Activated T-helper 1 cell treated with Interleukin-2 at 50 U/mL for 16 hours (primary cell): ENCODE results near the gene GGNBP2.
"Not testable (repeated sequence)": the region's sequence is repeated elsewhere in the genome, so short reads cannot be mapped to it uniquely, and the experiment has no call there.

Source experiments
- DNase-seq: peaks from one replicate; pipeline ENCODE4 v3.0.0-alpha.2; 2020; ENCODE audit warnings: low read depth

Gene GGNBP2

DNA sequence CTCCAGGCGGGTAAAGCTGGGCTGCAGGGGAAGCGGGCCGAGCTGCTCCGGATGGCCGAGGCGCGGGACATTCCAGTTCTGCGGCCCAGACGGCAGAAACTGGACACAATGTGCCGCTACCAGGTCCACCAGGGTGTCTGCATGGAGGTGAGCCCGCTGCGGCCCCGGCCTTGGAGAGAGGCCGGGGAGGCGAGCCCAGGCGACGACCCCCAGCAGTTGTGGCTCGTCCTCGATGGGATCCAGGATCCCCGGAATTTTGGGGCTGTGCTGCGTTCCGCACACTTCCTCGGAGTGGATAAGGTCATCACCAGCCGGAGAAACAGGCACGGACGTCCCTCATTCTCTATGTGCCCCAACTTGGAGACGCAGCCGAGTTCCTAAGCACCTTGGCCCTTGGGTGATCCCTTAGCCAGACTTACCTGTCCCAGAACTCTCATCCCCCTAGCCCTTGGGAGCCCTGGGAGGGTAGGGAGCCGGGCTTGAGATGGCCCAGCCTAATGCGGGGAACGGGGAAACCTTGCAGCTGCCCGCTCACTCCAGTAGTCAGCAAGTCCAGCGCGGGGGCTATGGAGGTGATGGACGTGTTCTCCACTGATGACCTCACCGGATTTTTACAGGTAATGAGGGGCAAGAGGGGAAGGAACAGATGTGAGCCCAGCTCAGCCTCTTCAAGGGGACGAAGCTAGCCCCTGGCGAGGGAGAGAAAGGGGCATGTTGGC lies 57.5 kb downstream of the GGNBP2 start:
- no peak for DNase-seq

DNA sequence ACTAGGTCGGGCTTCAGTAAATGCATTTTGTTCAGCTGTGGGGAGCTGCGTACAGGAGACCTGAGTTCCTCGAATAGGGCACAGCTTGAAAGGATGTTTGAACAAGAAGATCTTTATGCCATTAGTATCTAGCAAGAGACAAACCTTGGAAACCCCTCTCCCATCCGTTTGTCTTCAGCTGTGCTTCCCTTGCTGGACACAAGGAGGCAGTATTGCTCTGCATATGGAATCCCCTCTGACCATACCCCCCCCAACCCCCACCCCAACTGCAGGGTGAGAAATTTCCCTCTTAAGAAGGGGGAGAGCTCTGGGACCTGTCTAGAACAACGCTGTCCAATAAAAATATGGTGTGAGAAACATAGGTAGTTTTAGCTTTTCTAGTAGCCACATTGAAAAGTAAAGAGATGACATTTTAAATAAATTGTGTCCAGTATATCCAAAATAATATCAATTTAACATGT lies 58.2 kb downstream of the GGNBP2 start:
- peak; percentile 22 for DNase-seq

DNA sequence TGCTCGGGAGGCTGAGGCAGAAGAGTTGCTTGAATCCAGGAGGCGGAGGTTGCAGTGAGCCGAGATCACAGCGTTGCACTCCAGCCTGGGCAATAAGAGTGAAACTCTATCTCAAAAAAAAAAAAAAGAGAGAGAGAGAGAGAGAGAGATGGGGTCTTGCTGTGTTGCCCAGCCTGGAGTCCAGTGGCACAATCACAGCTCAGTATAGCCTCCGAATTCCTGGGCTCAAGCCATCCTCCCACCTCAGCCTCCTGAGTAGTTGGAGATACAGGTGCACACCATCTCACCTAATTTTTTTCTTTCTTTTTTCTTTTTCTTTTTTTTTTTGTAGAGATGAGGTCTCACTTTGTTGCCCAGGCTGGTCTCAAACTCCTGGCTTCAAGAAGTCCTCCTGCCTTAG lies 60.3 kb downstream of the GGNBP2 start:
- DNase-seq = not testable (repeated sequence)

DNA sequence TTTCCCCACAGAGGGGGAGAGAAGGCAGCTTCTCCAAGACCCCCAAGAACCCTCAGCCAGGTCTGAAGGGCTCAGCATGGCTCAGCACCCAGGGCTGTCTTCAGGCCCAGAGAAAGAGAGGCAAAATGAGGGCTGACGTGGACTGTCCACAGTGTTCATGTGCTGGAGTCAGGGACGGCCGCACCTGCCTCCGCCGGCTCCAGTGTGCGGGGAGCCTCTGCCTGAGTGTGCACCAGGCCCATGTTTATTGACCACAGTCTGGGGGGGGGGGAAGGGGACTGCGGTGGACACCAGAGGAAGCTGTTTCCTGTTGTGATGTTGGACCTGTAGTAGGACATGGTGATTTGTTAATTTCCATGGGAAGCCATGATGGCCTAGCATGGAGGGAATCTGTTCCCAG lies 63.6 kb downstream of the GGNBP2 start:
- DNase-seq = no peak

DNA sequence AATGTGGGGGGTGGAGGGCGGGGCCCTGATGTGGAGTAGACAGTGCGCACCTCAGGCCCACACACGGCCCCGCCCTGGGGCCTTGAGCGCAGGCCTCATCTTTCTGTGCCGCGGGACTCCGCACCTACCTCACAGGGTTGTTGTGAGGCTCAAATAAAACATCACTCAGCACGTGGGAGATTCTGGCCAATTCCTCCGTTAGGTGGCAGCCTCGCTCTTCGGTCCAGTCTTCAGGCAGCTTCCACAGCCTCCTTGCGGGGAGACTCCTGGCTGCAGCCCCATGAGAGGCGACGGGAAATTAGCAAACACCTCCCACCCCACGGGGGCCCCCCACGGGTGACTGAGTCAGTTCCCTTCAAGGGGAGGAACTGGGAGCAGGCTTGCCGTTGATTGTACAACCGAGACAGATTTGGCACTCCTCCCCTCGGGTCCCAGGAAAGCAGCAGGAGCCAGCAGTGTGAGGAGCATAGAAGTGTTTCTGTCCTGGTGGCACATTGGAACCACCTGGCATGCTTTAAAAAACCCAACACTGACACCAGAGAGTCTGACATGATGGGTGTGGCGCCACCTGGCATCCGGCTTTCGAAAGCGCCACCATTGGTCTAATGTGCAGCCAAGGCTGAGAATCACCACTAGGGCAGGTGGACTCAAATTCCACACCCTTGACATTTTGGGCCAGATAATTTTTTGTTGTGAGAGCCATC lies 64.2 kb downstream of the GGNBP2 start:
- DNase-seq = no peak

DNA sequence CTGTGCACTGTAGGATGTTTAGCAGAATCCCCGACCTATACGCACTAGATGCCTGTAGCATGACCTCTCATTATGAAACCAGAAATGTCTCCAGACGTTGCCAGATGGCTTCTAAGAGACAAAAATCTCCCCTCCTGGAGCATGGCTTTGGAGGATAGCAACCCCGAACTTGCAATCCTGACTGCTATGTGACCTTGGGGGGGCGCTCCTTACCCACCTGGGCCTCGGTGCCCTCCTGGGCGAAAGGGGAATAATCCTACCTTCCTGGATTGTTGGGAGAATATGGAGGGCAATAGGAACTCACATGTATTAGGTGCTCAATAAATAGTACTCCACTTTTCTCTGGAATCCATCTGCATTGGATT lies 64.8 kb downstream of the GGNBP2 start:
- DNase-seq = no peak

DNA sequence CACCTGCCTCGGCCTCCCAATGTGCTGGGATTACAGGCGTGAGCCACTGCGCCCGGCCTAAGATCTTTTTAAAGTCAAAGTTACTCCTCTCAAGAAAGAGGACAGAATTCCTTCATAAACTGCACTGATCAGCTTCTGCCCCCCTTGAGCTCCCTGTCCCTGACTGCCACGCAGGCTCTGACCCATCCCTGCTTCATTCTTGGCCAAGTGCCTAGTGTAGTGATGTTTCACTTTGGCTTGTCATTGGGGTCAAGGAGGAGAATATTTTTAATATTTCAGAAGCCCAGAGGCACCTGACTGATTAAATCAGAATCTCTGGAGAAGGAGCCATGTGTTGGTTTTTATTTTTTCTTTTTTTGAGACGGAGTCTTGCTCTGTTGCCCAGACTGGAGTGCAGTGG lies 65.8 kb downstream of the GGNBP2 start:
- DNase-seq = no peak

DNA sequence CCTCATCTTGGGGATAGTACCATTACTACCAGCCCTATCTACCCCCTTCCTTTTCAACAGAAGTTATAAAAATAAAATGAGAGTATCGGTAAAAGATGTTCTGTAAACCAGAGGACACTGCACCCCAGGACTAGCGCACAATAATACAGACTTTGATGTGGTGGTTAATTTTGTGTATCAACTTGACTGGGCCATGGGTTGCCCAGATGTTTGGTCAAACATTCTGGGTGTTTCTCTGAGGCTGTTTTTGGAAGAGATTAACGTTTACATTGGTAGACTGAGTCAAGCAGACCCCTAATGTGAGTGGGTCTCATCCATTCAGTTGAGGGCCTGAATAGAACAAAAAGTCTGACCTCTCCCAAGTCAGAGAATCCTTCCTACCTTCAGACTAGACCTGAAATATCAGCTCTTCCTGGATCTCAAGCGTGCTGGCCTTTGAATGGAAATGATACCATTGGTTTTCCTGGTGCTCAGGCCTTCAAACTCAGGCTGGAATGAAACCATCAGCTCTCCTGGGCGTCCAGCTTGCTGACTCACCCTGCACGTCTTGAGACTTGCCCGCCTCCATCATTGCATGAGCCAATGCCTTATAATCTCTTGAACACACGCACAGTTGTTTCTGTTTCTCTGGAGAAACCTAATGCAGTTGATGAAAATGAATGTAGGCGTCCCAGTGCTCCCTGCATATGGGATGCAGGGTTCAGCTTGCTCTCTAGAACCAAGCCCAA lies 66.8 kb downstream of the GGNBP2 start:
- DNase-seq = no peak

DNA sequence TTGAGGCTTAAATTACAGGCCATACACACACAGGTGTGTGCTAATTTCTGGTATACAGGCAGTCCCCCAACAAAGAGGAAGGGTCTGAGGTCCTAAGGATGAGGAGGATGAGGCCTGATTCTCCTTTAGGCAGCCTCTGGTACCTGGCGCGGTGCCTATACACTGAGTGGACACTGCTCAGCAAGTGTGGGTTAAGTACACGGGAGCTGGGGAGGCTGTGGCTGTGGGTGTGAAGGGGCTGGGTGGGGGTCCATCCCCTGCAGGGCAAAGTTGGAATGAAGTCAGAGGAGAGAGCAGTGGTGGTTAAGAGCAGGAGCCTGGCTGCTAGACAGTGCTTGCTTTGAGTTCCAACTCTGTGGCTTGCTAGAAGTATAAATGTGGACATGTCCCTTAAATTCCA lies 67.6 kb downstream of the GGNBP2 start:
- DNase-seq = no peak

DNA sequence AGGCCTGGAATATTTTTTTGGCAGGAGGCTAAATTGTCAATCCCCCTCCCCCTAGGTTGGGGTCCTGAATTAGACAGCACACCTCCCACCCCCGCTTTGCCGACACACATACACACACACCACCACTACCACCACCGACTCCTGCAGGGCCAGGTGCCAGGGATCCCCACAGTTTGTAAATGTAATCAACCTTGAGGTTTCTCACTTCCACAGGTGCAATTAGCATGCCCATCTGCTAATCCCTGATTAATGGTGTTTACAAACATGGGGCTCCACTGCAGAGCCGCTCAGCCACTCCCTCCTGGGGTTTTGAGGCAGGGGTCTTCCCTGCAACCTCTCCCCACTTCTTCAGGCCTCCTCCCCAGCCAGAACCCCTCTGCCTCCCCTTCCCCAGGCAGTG lies 68.4 kb downstream of the GGNBP2 start:
- no peak for DNase-seq

DNA sequence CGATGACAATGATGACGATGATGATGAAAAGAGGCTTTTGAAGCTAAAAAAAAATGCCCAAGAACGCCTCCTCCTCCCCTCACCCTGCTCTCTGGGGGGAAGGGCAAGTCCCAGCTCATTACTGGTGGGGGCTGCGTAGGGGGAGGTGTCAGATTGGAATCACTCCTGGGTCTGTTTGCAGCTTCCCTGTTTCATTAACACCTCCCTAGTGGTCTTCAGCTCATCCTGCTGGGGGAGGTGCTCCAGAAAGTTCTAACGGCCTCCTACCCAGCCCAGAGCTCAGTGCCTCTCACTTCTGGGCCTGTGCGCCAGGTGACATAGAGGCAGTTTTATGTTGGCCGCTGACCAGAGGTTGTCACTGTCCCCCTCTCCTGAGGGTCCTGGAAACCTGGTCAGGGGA lies 69.4 kb downstream of the GGNBP2 start:
- DNase-seq = no peak

DNA sequence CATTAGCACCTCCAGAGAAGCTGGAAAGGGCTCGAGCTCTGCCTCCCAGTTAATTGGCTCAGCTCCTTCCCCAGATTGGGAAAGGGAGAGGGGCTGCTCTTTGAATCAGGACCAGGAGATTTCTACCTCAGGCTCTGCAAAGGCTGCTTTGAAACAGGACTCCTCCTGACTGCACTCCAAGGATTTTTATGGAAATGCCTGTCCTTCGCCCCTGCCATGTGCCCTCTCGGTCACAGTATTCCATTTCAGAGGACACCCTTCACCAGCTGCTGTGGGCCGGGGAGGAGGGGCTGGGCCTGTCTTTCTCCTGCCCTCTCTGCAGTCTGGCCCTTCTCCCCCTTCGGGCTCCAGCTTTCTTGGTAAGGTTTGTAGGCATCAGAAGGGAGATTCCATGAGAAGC lies 70.2 kb downstream of the GGNBP2 start:
- DNase-seq = no peak

DNA sequence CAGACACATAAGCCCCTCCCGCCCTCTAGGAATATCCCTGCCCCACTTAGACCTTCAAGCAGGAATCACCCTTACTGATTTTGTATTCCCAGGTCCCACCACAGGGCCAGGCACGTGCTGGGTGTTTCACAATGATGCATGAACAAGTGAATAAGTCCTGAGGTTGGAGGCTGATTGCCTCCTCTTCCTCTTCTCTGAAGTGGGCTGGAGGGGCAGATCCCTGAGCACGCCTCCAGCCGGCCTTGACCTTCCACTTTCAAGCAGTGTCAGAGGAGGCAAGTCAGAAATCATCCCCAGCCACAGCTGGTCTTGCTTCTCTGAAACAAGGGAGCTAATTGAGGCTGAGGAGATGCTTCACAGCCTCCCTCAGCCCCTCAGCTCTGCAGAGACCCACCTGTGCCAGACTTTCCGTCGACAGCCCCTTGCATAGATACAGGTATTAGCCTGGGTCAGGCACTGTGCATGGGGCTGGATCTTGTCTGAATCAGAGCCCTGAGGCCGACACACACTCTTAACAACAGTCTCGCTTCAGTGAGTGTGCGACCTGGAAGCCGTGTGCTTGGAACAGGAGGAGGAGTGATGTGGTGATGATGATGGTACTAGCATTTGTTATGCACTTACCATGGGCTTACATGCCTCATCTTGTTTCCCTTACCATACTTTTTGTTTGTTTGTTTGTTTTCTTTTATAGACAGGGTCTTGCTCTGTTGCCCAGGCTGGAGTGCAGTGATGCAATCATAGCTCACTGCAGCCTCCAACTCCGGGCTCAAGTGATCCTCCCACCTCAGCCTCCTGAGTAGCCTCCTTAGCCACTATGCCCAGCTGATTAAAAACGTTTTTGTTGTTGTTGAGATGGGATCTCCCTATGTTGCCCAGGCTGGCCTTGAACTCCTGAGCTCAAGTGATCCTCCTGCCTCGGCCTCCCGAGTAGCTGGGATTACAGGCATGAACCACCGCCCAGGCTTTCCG lies 71.6 kb downstream of the GGNBP2 start:
- no peak for DNase-seq

DNA sequence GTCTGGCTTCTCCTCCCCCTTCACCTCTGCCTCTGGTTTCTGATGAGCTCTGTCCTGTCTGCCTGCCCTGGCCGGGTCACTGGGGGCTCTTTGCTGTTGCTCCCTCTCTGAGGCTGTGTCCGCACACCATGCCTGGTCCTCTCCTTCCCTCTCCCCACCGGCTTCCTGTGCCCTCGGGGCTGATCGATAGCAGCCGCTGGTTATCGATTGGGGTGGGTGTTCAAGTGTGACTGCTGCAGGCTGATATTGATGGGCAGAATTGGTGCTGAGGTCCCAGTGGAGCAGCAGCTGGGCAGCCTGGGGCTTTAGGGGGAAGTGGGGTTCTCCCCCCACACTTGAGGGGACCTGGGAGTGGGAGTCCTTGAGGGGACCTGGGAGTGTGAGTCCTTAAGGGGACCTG lies 73.1 kb downstream of the GGNBP2 start:
- no peak for DNase-seq

DNA sequence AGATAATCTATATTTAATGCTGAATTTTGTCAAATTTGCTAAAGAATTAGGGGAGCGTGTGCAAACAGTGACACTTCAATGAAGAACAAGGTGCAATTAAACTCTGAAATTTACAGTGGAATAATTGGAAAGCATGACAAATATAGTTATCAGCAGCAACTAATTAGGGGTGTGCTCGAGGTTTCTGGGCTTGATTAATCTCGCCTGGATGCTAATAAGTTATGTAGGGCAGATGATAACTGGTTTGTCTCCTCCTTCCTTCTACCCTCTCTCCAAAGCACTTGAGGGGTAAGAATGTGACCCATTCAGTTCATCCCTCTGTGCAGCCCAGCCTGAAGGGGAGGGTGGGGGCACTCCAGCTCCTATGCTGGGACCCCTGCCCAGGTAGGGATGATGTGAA lies 78.6 kb downstream of the GGNBP2 start:
- no peak for DNase-seq

DNA sequence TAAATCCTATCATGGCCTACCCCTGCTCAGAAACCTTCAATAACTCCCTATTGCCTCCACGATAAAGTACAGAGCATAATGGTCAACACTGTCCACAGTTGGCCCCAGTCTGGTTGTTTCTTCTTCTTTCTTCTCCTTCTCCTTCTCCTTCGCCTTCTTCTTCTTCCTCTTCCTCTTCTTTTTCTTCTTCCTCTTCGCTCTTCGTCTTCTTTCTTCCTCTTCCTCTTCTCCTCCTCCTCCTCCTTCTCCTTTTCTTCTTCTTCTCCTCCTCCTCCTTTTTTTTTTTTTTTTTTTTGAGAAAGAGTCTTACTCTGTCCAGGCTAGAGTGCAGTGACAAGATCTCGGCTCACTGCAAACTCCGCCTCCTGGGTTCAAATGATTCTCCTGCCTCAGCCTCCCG lies 80.5 kb downstream of the GGNBP2 start:
- DNase-seq = no peak

DNA sequence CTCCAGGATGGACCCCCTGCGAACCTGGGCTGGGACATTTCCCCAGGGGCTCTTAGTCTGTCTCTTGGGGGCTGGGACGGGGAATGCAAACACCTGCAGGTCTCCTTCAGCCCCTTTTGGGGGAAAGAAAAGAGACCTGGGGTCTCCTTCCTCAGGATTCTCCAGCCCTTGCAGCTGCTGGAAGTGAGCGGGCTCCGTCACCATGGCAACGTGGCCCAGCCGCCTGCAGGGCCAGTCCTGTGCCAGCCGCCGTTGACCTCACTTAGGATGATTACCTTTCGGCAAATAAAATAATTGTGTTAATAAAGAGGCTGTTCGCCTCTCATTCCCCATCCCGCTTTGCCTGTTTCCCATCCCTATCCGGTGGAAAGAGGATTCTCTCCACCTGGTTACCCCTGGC lies 82.4 kb downstream of the GGNBP2 start:
- no peak for DNase-seq

DNA sequence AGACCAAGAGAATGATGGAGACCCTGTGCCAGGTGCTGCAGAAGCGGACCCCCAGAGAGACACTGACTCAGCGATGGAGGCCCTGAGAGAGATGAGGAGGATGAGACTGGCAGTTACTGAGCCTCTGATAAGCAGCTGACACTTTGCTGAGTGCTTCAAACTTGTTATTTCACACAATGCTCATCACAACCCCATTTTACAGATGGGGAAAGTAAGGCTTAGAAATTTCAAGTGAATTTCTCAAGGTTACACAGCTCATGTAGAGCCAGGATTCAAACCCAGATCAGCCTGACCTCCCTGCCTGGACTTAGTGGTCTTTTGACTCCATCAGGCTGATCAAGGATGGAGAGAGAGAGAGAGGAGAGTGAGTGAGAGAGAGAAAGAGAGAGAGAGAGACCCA lies 83.9 kb downstream of the GGNBP2 start:
- DNase-seq = no peak

DNA sequence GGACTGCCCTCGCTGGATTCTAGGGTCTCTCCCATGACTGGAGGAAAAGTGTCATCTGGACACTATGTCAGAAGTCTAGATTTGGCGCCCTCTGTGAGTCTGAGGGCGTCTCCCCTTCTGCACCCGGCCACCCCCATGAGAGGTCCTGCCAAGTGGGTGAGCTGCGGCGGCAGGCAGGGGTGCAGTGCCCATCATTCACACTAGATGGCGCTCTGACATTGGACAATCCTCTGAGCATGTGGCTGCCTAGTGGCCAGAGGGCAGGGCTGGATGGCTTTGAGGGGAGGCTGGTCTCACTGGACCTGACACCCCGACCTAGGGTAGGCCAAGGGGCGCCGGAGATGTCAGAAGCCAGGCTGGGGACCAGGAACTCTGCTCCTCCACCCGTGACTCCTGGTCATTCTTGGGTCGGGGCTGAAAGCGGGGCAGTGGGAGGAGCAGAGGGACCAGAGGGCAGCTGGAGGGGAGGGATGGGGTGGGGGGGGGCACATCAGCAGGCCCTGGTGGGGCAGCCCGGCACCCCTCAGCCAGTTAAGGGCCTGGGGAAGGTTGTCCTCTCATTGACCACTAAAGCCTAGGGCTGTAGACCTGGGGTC lies 84.6 kb downstream of the GGNBP2 start:
- DNase-seq = peak; percentile 64

DNA sequence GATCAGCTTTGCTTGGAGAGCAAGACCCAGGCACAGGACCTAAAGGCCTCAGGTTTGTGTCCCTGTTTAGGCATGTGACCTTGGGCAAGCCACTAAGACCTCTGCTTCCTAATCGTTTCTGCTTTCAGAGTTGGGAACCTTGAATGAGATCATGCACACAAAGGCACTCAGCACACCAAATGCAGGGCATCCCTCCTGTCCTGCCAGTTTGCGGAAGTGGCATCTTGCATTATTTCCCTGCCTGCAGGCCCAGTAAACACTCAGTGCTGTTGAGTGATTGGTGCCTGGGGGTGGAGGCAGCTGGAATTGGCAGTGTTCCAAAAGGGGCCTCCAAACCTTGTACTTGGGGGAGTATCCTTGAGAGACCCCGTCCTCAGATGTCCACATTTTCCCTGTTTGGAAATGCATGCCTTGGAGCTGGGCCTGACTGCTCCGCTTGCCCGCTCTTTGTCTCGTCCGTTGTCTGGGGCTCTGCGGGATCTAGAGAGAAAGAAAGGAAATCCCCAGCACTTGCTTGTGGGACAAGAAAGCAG lies 85.3 kb downstream of the GGNBP2 start:
- no peak for DNase-seq

DNA sequence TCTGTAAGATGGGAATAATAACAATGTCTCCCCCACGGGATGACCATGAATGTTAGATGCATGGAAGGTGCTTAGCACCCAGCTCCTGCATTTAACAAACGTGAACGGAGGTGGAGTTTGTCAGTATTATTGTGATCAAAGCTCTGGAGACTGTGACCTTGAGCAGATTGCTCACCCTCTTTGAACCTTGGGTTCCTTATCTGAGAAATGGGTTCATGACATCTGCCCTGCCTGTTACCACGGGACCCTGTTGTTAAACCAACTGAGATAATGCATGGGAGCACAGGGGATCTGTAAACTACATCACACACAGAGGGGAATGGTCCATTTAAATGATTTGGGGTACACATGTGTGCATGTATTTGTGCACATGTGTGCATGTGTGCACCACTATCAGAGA lies 86.3 kb downstream of the GGNBP2 start:
- DNase-seq = no peak
